Endothelial cell of umbilical vein (primary cell): ENCODE data around the gene VPS13A. TPM values are rescaled to one million over a fixed set of nuclear protein-coding genes. Genes with fewer than 3 reads are reported as not detected.
"Not testable (repeated sequence)": the region's sequence is repeated elsewhere in the genome, so short reads cannot be mapped to it uniquely, and the experiment has no call there.

ENCODE experiments used
- BruUV-seq: library from RNA; stranded (reverse); fragments of 400-500 nt; replicated peaks from 2 replicates; lab custom pipeline; 2021; lab: Mats Ljungman, UMichigan
- CTCF ChIA-PET: fragments of 300-600, 350-600 bp; sonication (Branson Sonifier 250); formaldehyde crosslinking; loops from one replicate; lab custom pipeline; 2021; ENCODE audit warnings: antibody characterized with exemption, inconsistent platforms; lab: Charles Lee
- POLR2A ChIA-PET: fragments of 300-600, 350-600 bp; sonication (Branson Sonifier 250); formaldehyde crosslinking; loops from one replicate; lab custom pipeline; 2021; ENCODE audit warnings: antibody characterized with exemption, inconsistent platforms; lab: Charles Lee
- DNase-seq: peaks from one replicate; pipeline ENCODE4 v3.0.0-alpha.2; 2011; ENCODE audit warnings: low read depth, low spot score
- FAIRE-seq: peaks from 2 replicates; lab custom pipeline; 2011; peaks lifted over from hg19 to GRCh38; lab: Jason Lieb, UNC
- H2AFZ ChIP-seq: 2 replicates; pipeline ENCODE4 v1.6.0; 2012; ENCODE audit warnings: low read depth, low read length, control low read depth, inconsistent platforms
- H3K27ac ChIP-seq: 2 replicates; pipeline ENCODE4 v1.5.1; 2011; ENCODE audit warnings: low read depth, mild to moderate bottlenecking, control low read depth, low read length, moderate library complexity; ENCODE audit not compliant: insufficient read depth
- H3K27me3 ChIP-seq, 2 experiments: 2 replicates each; pipeline versions ENCODE4 v1.6.0 to v1.6.1; 2011; ENCODE audit warnings: low read length in 2 of 2, mixed read lengths in 1 of 2; ENCODE audit not compliant: control insufficient read depth in 2 of 2, insufficient read depth in 2 of 2
- H3K36me3 ChIP-seq, 2 experiments: 2 replicates in 1 of 2; 3 replicates in 1 of 2; pipeline ENCODE4 v1.5.1; 2011; ENCODE audit warnings: low read length in 2 of 2, mild to moderate bottlenecking in 1 of 2, moderate library complexity in 1 of 2; ENCODE audit not compliant: control insufficient read depth in 2 of 2, insufficient read depth in 2 of 2; ENCODE audit errors: extremely low read depth in 1 of 2
- H3K4me1 ChIP-seq: 3 replicates; pipeline ENCODE4 v1.5.1; 2011; ENCODE audit warnings: mild to moderate bottlenecking, low read length; ENCODE audit not compliant: control insufficient read depth, insufficient read depth; ENCODE audit errors: extremely low read depth
- H3K4me2 ChIP-seq: 2 replicates; pipeline ENCODE4 v1.6.1; 2011; ENCODE audit warnings: low read length, control low read depth, mixed read lengths; ENCODE audit not compliant: insufficient read depth
- H3K4me3 ChIP-seq, 3 experiments: fragments of 200-600 bp in 1 of 3; sonication (generic), shearing (Covaris generic) in 1 of 3; replicated peaks in 1 of 3; 2 replicates each; pipeline ENCODE4 v1.5.1; 2011 to 2016; ENCODE audit warnings: control low read depth in 3 of 3, low read length in 3 of 3, mild to moderate bottlenecking in 2 of 3, inconsistent platforms in 1 of 3, low read depth in 1 of 3, moderate library complexity in 1 of 3; ENCODE audit not compliant: insufficient read depth in 1 of 3
- H3K79me2 ChIP-seq: 2 replicates; pipeline ENCODE4 v1.6.0; 2012; ENCODE audit warnings: low read length, inconsistent platforms; ENCODE audit not compliant: control insufficient read depth, insufficient read depth
- H3K9ac ChIP-seq: replicated peaks from 2 replicates; pipeline ENCODE3; 2011; ENCODE audit warnings: low read length, control low read depth; ENCODE audit not compliant: insufficient read depth; ENCODE audit errors: extremely low read depth
- H3K9me1 ChIP-seq: replicated peaks from 3 replicates; pipeline ENCODE4 v1.6.0; 2011; ENCODE audit warnings: mild to moderate bottlenecking, low read length; ENCODE audit not compliant: control insufficient read depth, insufficient read depth; ENCODE audit errors: extremely low read depth
- H3K9me3 ChIP-seq: replicated peaks from 2 replicates; pipeline ENCODE4 v1.5.1; 2012; ENCODE audit warnings: low read length, inconsistent platforms; ENCODE audit not compliant: control insufficient read depth, insufficient read depth
- H4K20me1 ChIP-seq: replicated peaks from 2 replicates; pipeline ENCODE3; 2011; ENCODE audit warnings: mild to moderate bottlenecking, low read length; ENCODE audit not compliant: control insufficient read depth, insufficient read depth; ENCODE audit errors: extremely low read depth
- FOS ChIP-seq: IDR thresholded peaks from 2 replicates; pipeline ENCODE4 v1.6.1; 2011; ENCODE audit warnings: mild to moderate bottlenecking, low read length, moderate library complexity, borderline replicate concordance; ENCODE audit not compliant: insufficient read depth
- GATA2 ChIP-seq: IDR thresholded peaks from 2 replicates; pipeline ENCODE4 v1.7.0; 2011; ENCODE audit warnings: low read depth, mild to moderate bottlenecking, moderate library complexity, mixed read lengths, low read length; ENCODE audit not compliant: insufficient read length, insufficient read depth
- JUN ChIP-seq: IDR thresholded peaks from 2 replicates; pipeline ENCODE4 v1.6.1; 2011; ENCODE audit warnings: borderline replicate concordance, low read depth; ENCODE audit not compliant: insufficient read length, insufficient read depth
- MYC ChIP-seq: IDR thresholded peaks from one replicate; pipeline ENCODE4 v1.6.1; 2011; ENCODE audit warnings: mild to moderate bottlenecking, low read depth, low read length
- POLR2A ChIP-seq: IDR thresholded peaks from 2 replicates; pipeline ENCODE4 v1.6.1; 2012; ENCODE audit warnings: low read depth, mild to moderate bottlenecking, control low read depth, low read length
- POLR2AphosphoS5 ChIP-seq: IDR thresholded peaks from 2 replicates; pipeline ENCODE4 v1.6.1; 2012; ENCODE audit warnings: low read depth, mild to moderate bottlenecking, control low read depth, low read length, moderate library complexity; ENCODE audit not compliant: insufficient read depth
- dilution Hi-C: fragments of 300-500 bp; cut with MboI; formaldehyde crosslinking; loops from one replicate; pipeline ENCODE4 v1.15.0; 2019; ENCODE audit warnings: low sequenced_read_pairs; ENCODE audit not compliant: extremely low pct_ligation_motif_present
- intact Hi-C: fragments of 100-400 bp; cut with micrococcal nuclease; formaldehyde crosslinking; loops from one replicate; pipeline ENCODE4 v1.10.0; 2022
- polyA plus RNA-seq, 4 experiments: library from polyadenylated mRNA; depleted of rRNA in 3 of 4; stranded (reverse) in 3 of 4; unstranded in 1 of 4; fragments of >200 nt; gene quantifications; 2 replicates each; pipeline versions ENCODE4 v1.2.1 to v1.2.3, GENCODE V29; 2011 to 2012; ENCODE audit warnings: missing spikeins in 1 of 4
- total RNA-seq: library from RNA; stranded (reverse); gene quantifications from 2 replicates; pipeline ENCODE4 v1.2.3, GENCODE V29; 2021
- TF ChIP-seq, protein P1 (sequence below): IDR thresholded peaks from 2 replicates; pipeline ENCODE4 v1.6.1; 2011; ENCODE audit not compliant: insufficient read depth, insufficient read length
- TF ChIP-seq, protein P2 (sequence below), 2 donors: IDR thresholded peaks; 1 replicate in 1 of 2; 2 replicates in 1 of 2; pipeline ENCODE4 v1.5.1; 2011; ENCODE audit warnings: low read length in 2 of 2, mild to moderate bottlenecking in 2 of 2, moderate library complexity in 2 of 2, control low read depth in 1 of 2, inconsistent platforms in 1 of 2, low read depth in 1 of 2; ENCODE audit not compliant: insufficient read depth in 1 of 2; ENCODE audit errors: extremely low read depth in 1 of 2

The VPS13A gene
- total and polyA plus RNA-seq, 2 donors (not counting 3 experiments of a cell fraction or from before 2014, with no cell fraction given) = 4.7 to 33.3 TPM

- H3K9ac ChIP-seq = no peak overlapping the region
- TF ChIP-seq POLR2AphosphoS5 (no peak), JUN (no peak), POLR2A (no peak), MYC (no peak), GATA2 (peak; percentile 58)
- no peaks in the 10 kb centered on the region for H3K27me3 ChIP-seq
- H2AFZ ChIP-seq = no peak overlapping the region
- H3K4me2 ChIP-seq = no peak overlapping the region
- no TSS peak for BruUV-seq
- no peak overlapping the region for H3K27ac ChIP-seq
- no peaks in the 10 kb centered on the region for H3K9me1 ChIP-seq
- intact Hi-C loops = loop anchor here (10.0 kb wide), 1 partner anchor 406 kb away; no protein-coding TSS in a partner anchor
- ChIA-PET CTCF (no interaction called here), POLR2A (no interaction called here)
- H3K9me3 ChIP-seq = no peaks in the 10 kb centered on the region
- FAIRE-seq (peak; percentile 59), DNase-seq (peak; percentile 55)
- H3K4me3 ChIP-seq = no peak overlapping the region
- no peaks in the 10 kb centered on the region for H3K36me3 ChIP-seq
- no peaks in the 10 kb centered on the region for H3K79me2 ChIP-seq
- dilution Hi-C loops = no loop called here
- H4K20me1 ChIP-seq = no peaks in the 10 kb centered on the region
- H3K4me1 ChIP-seq = no peaks in the 10 kb centered on the region
Observed at GRCh38 chr9:77438653-77439052, 261.3 kb downstream of the VPS13A start.

DNA sequence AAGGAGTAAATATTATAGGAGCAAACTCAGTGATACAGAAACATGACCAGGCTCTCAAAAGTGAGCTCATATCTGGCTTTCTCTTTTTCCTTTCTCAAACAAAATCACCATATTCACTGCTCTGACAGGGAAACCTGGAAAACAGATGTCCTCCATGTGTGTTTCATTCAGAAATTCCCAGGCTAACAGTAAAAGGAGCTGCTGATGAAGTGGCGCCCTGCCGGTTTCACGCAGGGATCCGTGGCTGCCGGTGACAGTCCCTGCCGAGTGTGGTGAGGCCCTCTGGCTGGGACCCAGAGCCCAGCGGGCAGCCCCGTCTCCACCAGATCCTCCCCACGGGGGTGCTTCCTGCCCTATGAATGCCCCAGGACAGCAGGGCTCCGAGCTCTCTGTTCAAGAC, 262.7 kb downstream of the VPS13A start:
- DNase-seq (no peak), FAIRE-seq (no peak)
- no TSS peak for BruUV-seq
- no peaks in the 10 kb centered on the region for H3K27me3 ChIP-seq
- H3K36me3 ChIP-seq = no peaks in the 10 kb centered on the region
- H3K9me3 ChIP-seq = no peaks in the 10 kb centered on the region
- no peaks in the 10 kb centered on the region for H3K9me1 ChIP-seq
- ChIA-PET CTCF (interaction anchor here (1.3 to 7.3 kb wide), 3 partner anchors 16 to 210 kb away, joined by 4 to 68 read pairs (median 7); no protein-coding TSS in a partner anchor), POLR2A (interaction anchor here (0.5 kb wide), 1 partner anchor 382 kb away, joined by 4 read pairs; no protein-coding TSS in a partner anchor)
- dilution Hi-C loops = no loop called here
- intact Hi-C loops = no loop called here
- no peaks in the 10 kb centered on the region for H4K20me1 ChIP-seq
- H3K79me2 ChIP-seq = no peaks in the 10 kb centered on the region
- no peak overlapping the region for H3K9ac ChIP-seq
- no peak overlapping the region for H3K27ac ChIP-seq
- no peak overlapping the region for H3K4me3 ChIP-seq
- H3K4me2 ChIP-seq = no peak overlapping the region
- peak overlapping the region; percentile 26 for H2AFZ ChIP-seq
- H3K4me1 ChIP-seq = no peaks in the 10 kb centered on the region
- TF ChIP-seq GATA2 (no peak), FOS (no peak)
- TF ChIP-seq, protein P1, sequence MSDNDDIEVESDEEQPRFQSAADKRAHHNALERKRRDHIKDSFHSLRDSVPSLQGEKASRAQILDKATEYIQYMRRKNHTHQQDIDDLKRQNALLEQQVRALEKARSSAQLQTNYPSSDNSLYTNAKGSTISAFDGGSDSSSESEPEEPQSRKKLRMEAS = no peak
- TF ChIP-seq, protein P2, sequence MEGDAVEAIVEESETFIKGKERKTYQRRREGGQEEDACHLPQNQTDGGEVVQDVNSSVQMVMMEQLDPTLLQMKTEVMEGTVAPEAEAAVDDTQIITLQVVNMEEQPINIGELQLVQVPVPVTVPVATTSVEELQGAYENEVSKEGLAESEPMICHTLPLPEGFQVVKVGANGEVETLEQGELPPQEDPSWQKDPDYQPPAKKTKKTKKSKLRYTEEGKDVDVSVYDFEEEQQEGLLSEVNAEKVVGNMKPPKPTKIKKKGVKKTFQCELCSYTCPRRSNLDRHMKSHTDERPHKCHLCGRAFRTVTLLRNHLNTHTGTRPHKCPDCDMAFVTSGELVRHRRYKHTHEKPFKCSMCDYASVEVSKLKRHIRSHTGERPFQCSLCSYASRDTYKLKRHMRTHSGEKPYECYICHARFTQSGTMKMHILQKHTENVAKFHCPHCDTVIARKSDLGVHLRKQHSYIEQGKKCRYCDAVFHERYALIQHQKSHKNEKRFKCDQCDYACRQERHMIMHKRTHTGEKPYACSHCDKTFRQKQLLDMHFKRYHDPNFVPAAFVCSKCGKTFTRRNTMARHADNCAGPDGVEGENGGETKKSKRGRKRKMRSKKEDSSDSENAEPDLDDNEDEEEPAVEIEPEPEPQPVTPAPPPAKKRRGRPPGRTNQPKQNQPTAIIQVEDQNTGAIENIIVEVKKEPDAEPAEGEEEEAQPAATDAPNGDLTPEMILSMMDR (IDR thresholded peaks at IDR 0.05; ENCODE audit: extremely low read depth in 1 of 2, insufficient read depth in 1 of 2, low read depth in 1 of 2, low read length in 2 of 2) = no peak

GRCh38 chr9:77441124-77441523, 263.8 kb downstream of the VPS13A start:
- H3K27ac ChIP-seq, H3K9me3 ChIP-seq, POLR2A ChIA-PET, FAIRE-seq, dilution Hi-C loops, H3K9ac ChIP-seq, H3K79me2 ChIP-seq, H2AFZ ChIP-seq, H3K4me2 ChIP-seq, H3K4me1 ChIP-seq, BruUV-seq, H3K9me1 ChIP-seq, intact Hi-C loops, DNase-seq, H3K4me3 ChIP-seq, H3K36me3 ChIP-seq, H4K20me1 ChIP-seq, H3K27me3 ChIP-seq: not testable (repeated sequence)
- CTCF ChIA-PET = interaction anchor here (1.6 to 7.3 kb wide), 4 partner anchors 7 to 311 kb away, joined by 7 to 68 read pairs (median 26); no protein-coding TSS in a partner anchor
